ENCODE data around the gene IGF2BP3. TPM values are rescaled to one million over a fixed set of nuclear protein-coding genes. Genes with fewer than 3 reads are reported as not detected.

IGF2BP3 gene
- total RNA-seq, 1 experiment from 2014 or later, result 80.2 TPM

GRCh38 chr7:23380556-23380955, 89.7 kb downstream of the IGF2BP3 start:
- H3K27ac ChIP-seq (ENCODE audit: low read length), result no peak overlapping the region
- intact Hi-C loops (cut with micrococcal nuclease; ENCODE audit: unreplicated experiment) (no loop called here), in situ Hi-C loops (cut with HindIII; ENCODE audit: low pct_unique_long_range_greater_than_20kb, low sequenced_read_pairs) (no loop called here)
- CTCF ChIA-PET, result no interaction called here
- POLR2A ChIA-PET, result interaction anchor here (0.6 kb wide), 1 partner anchor 8 kb away, joined by 7 read pairs; no protein-coding TSS in a partner anchor
- no TSS peak for BruUV-seq (replicated peaks)
- H3K9me3 ChIP-seq (ENCODE audit: control insufficient read depth, insufficient read depth, low read depth, low read length), result no peaks in the 10 kb centered on the region
- ATAC-seq, result no peak
- no peaks in the 10 kb centered on the region; the same call in 1 of the 2 replicates for H3K36me3 ChIP-seq (ENCODE audit: control insufficient read depth, insufficient read depth, low read length)
- no peak overlapping the region for H3K4me3 ChIP-seq (ENCODE audit: low read depth in 2 of 2, low read length in 2 of 2)
- TF ChIP-seq REST (IDR thresholded peaks at IDR 0.05; ENCODE audit: insufficient read depth in 1 of 2, low read depth in 2 of 2, low read length in 1 of 2) (no peak), CTCF (IDR thresholded peaks at IDR 0.05) (no peak), POLR2AphosphoS5 (IDR thresholded peaks at IDR 0.05; ENCODE audit: low read depth, low read length) (no peak), TCF7L2 (IDR thresholded peaks at IDR 0.05; ENCODE audit: low read depth, low read length) (no peak), SIN3A (IDR thresholded peaks at IDR 0.05; ENCODE audit: borderline replicate concordance, insufficient read depth, low read depth, low read length) (no peak)
- no peaks in the 10 kb centered on the region for H3K27me3 ChIP-seq (ENCODE audit: control insufficient read depth, insufficient read depth, low read length)
- DNase-seq (ENCODE audit: low read depth, low spot score), result no peak
- H3K4me1 ChIP-seq (ENCODE audit: control insufficient read depth, insufficient read depth, low read length), result no peaks in the 10 kb centered on the region

- no TSS peak for BruUV-seq (replicated peaks)
- intact Hi-C loops (cut with micrococcal nuclease; ENCODE audit: unreplicated experiment), result no loop called here
Measured at GRCh38 chr7:23378996-23379395, 91.3 kb downstream of the IGF2BP3 start.

More at GRCh38 chr7:23378996-23379395, 91.3 kb downstream of the IGF2BP3 start:
- Histone ChIP-seq H3K27ac (ENCODE audit: low read length) (no peak overlapping the region), H3K9me3 (ENCODE audit: control insufficient read depth, insufficient read depth, low read depth, low read length) (no peaks in the 10 kb centered on the region), H3K36me3 (ENCODE audit: control insufficient read depth, insufficient read depth, low read length) (no peaks in the 10 kb centered on the region), H3K4me1 (ENCODE audit: control insufficient read depth, insufficient read depth, low read length) (no peaks in the 10 kb centered on the region), H3K27me3 (ENCODE audit: control insufficient read depth, insufficient read depth, low read length) (no peaks in the 10 kb centered on the region), H3K4me3 (ENCODE audit: low read depth in 2 of 2, low read length in 2 of 2) (no peak overlapping the region)
- in situ Hi-C loops (cut with HindIII; ENCODE audit: low pct_unique_long_range_greater_than_20kb, low sequenced_read_pairs), result no loop called here
- CTCF ChIA-PET, result no interaction called here
- no peak for DNase-seq (ENCODE audit: low read depth, low spot score)
- POLR2A ChIA-PET, result interaction anchor here (0.5 to 0.8 kb wide), 2 partner anchors 11 to 78 kb away, joined by 3 read pairs; no protein-coding TSS in a partner anchor
- no peak for ATAC-seq
- no peak for TF ChIP-seq TCF7L2 (IDR thresholded peaks at IDR 0.05; ENCODE audit: low read depth, low read length)
- TF ChIP-seq POLR2AphosphoS5 (IDR thresholded peaks at IDR 0.05; ENCODE audit: low read depth, low read length), result no peak
- TF ChIP-seq SIN3A (IDR thresholded peaks at IDR 0.05; ENCODE audit: borderline replicate concordance, insufficient read depth, low read depth, low read length), result no peak
- TF ChIP-seq CTCF (IDR thresholded peaks at IDR 0.05), result no peak
- no peak for TF ChIP-seq REST (IDR thresholded peaks at IDR 0.05; ENCODE audit: insufficient read depth in 1 of 2, low read depth in 2 of 2, low read length in 1 of 2)

All from Panc1 (cell line).